ENCODE measurements around the gene INKA2.

DNA sequence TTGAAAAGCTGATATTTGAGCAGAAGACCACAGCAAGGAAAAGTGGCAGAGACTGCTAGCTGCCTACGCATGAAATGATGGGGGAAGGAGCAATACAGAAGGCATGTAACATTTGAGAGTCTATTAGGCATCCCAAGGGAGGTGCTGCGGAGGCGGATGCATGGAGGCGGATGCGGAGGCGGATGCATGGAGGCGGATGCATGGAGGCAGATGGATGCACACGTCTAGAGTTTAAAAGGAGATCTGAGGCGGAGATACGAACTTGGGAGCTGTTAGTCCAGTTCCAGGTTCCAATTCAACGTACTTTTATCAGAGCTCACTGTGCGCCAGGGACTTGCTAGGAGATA, 15.8 kb upstream of the INKA2 start:
- TF ChIP-seq ZNF565 (CRISPR knock-in tag; conservative IDR thresholded peaks at IDR 0.05; ENCODE audit: low read depth) (no peak), RARB (CRISPR knock-in tag; IDR thresholded peaks at IDR 0.05) (no peak), ZFP3 (CRISPR knock-in tag; IDR thresholded peaks at IDR 0.05) (no peak)
